ENCODE results near the gene ATF6. TPM values are rescaled to one million over a fixed set of nuclear protein-coding genes. Genes with fewer than 3 reads are reported as not detected.
"Not testable (repeated sequence)": the region's sequence is repeated elsewhere in the genome, so short reads cannot be mapped to it uniquely, and the experiment has no call there.

ATF6 gene
- total RNA-seq, 2 donors from 2014 or later = 17.5 to 24.9 TPM

GRCh38 chr1:161747801-161748200, 18.3 kb upstream of the ATF6 start:
- Mint-ChIP-seq H3K27me3 (peaks cover 4% of the 10 kb centered on the region), H3K9me3 (no peaks in the 10 kb centered on the region), H3K4me1 (peaks cover 30% of the 10 kb centered on the region), H3K36me3 (ENCODE audit: low read depth) (peaks cover 28% of the 10 kb centered on the region), H3K4me3 (peak overlapping the region; percentile 99), H3K27ac (no peak overlapping the region)
- no peak for ATAC-seq (replicated peaks)

GRCh38 chr1:161749509-161750407, 16.4 kb upstream of the ATF6 start, which contains the start of gene DUSP12:
TSS of gene DUSP12 (plus strand) at chr1:161749786. CDS start at chr1:161749802, 16 bp downstream.
- peaks cover 28% of the 10 kb centered on the region for H3K4me1 Mint-ChIP-seq
- H3K36me3 Mint-ChIP-seq (ENCODE audit: low read depth) = peaks cover 47% of the 10 kb centered on the region
- H3K27ac Mint-ChIP-seq = peak within 1 kb of the TSS; percentile 96
- peak; percentile 93 for ATAC-seq (replicated peaks)
- no peaks in the 10 kb centered on the region for H3K9me3 Mint-ChIP-seq
- peak within 1 kb of the TSS; percentile 99 for H3K4me3 Mint-ChIP-seq
- H3K27me3 Mint-ChIP-seq = peaks cover 4% of the 10 kb centered on the region

- H3K4me3 Mint-ChIP-seq = peak overlapping the region; percentile 55
- peaks cover 14% of the 10 kb centered on the region for H3K4me1 Mint-ChIP-seq
- ATAC-seq (replicated peaks) = peak; percentile 39
- H3K27me3 Mint-ChIP-seq = no peaks in the 10 kb centered on the region
- no peaks in the 10 kb centered on the region for H3K9me3 Mint-ChIP-seq
- peak overlapping the region; percentile 64 for H3K27ac Mint-ChIP-seq
- H3K36me3 Mint-ChIP-seq (ENCODE audit: low read depth) = peaks cover 20% of the 10 kb centered on the region
These were observed 2.5 kb upstream of the ATF6 start for GRCh38 chr1:161763522-161764098.

- H3K27me3 Mint-ChIP-seq = no peaks in the 10 kb centered on the region
- H3K36me3 Mint-ChIP-seq (ENCODE audit: low read depth) = peaks cover 20% of the 10 kb centered on the region
- H3K4me3 Mint-ChIP-seq = peak overlapping the region; percentile 97
- no peaks in the 10 kb centered on the region for H3K9me3 Mint-ChIP-seq
- ATAC-seq (replicated peaks) = no peak
- peaks cover 18% of the 10 kb centered on the region for H3K4me1 Mint-ChIP-seq
- H3K27ac Mint-ChIP-seq = peak overlapping the region; percentile 24
These were observed 2.3 kb downstream of the ATF6 start for GRCh38 chr1:161768461-161768860.

GRCh38 chr1:161768986-161769672, 3.0 kb downstream of the ATF6 start:
- Mint-ChIP-seq H3K9me3 (no peaks in the 10 kb centered on the region), H3K27me3 (no peaks in the 10 kb centered on the region), H3K4me1 (peaks cover 20% of the 10 kb centered on the region), H3K4me3 (peak overlapping the region; percentile 97), H3K27ac (no peak overlapping the region), H3K36me3 (ENCODE audit: low read depth) (peaks cover 20% of the 10 kb centered on the region)
- no peak for ATAC-seq (replicated peaks)

GRCh38 chr1:161769673-161770045, 3.5 kb downstream of the ATF6 start:
- H3K4me1 Mint-ChIP-seq = peaks cover 20% of the 10 kb centered on the region
- H3K27ac Mint-ChIP-seq; H3K4me3 Mint-ChIP-seq; ATAC-seq (replicated peaks); H3K9me3 Mint-ChIP-seq; H3K27me3 Mint-ChIP-seq: not testable (repeated sequence)
- peaks cover 20% of the 10 kb centered on the region for H3K36me3 Mint-ChIP-seq (ENCODE audit: low read depth)

GRCh38 chr1:161770250-161770649, 4.1 kb downstream of the ATF6 start:
- no peak for ATAC-seq (replicated peaks)
- no peak overlapping the region for H3K27ac Mint-ChIP-seq
- peaks cover 20% of the 10 kb centered on the region for H3K4me1 Mint-ChIP-seq
- H3K27me3 Mint-ChIP-seq = no peaks in the 10 kb centered on the region
- H3K36me3 Mint-ChIP-seq (ENCODE audit: low read depth) = peaks cover 20% of the 10 kb centered on the region
- H3K4me3 Mint-ChIP-seq = no peak overlapping the region
- H3K9me3 Mint-ChIP-seq = no peaks in the 10 kb centered on the region

- H3K9me3 Mint-ChIP-seq = no peaks in the 10 kb centered on the region
- peaks cover 18% of the 10 kb centered on the region for H3K36me3 Mint-ChIP-seq (ENCODE audit: low read depth)
- peaks cover 20% of the 10 kb centered on the region for H3K4me1 Mint-ChIP-seq
- H3K27ac Mint-ChIP-seq = no peak overlapping the region
- no peaks in the 10 kb centered on the region for H3K27me3 Mint-ChIP-seq
- peak; percentile 20 for ATAC-seq (replicated peaks)
- H3K4me3 Mint-ChIP-seq = no peak overlapping the region
These were observed 5.0 kb downstream of the ATF6 start for GRCh38 chr1:161771161-161771560.

GRCh38 chr1:161771973-161772372, 5.9 kb downstream of the ATF6 start:
- Mint-ChIP-seq H3K27ac (no peak overlapping the region), H3K4me1 (peaks cover 14% of the 10 kb centered on the region), H3K27me3 (no peaks in the 10 kb centered on the region), H3K9me3 (no peaks in the 10 kb centered on the region), H3K4me3 (no peak overlapping the region), H3K36me3 (ENCODE audit: low read depth) (peaks cover 9% of the 10 kb centered on the region)
- peak; percentile 42 for ATAC-seq (replicated peaks)

- Mint-ChIP-seq H3K27me3 (no peaks in the 10 kb centered on the region), H3K9me3 (no peaks in the 10 kb centered on the region), H3K27ac (no peak overlapping the region), H3K4me3 (no peak overlapping the region), H3K36me3 (ENCODE audit: low read depth) (peaks cover 7% of the 10 kb centered on the region), H3K4me1 (peaks cover 12% of the 10 kb centered on the region)
- peak; percentile 62 for ATAC-seq (replicated peaks)
These were observed 6.3 kb downstream of the ATF6 start for GRCh38 chr1:161772397-161772796.

GRCh38 chr1:161773791-161774190, 7.7 kb downstream of the ATF6 start:
- ATAC-seq (replicated peaks) = no peak
- Mint-ChIP-seq H3K27ac (no peak overlapping the region), H3K9me3 (no peaks in the 10 kb centered on the region)

GRCh38 chr1:161777261-161777660, 11.1 kb downstream of the ATF6 start:
- Mint-ChIP-seq H3K36me3 (ENCODE audit: low read depth) (peaks cover 32% of the 10 kb centered on the region), H3K27me3 (no peaks in the 10 kb centered on the region), H3K4me3 (no peak overlapping the region), H3K4me1 (peaks cover 11% of the 10 kb centered on the region), H3K9me3 (no peaks in the 10 kb centered on the region), H3K27ac (no peak overlapping the region)
- peak; percentile 30 for ATAC-seq (replicated peaks)

More at GRCh38 chr1:161773791-161774190, 7.7 kb downstream of the ATF6 start:
- Mint-ChIP-seq H3K4me3 (no peak overlapping the region), H3K4me1 (peaks cover 17% of the 10 kb centered on the region), H3K27me3 (no peaks in the 10 kb centered on the region), H3K36me3 (ENCODE audit: low read depth) (peaks cover 4% of the 10 kb centered on the region)

GRCh38 chr1:161778522-161778921, 12.4 kb downstream of the ATF6 start:
- no peak overlapping the region for H3K4me3 Mint-ChIP-seq
- ATAC-seq (replicated peaks) = no peak
- peaks cover 45% of the 10 kb centered on the region for H3K36me3 Mint-ChIP-seq (ENCODE audit: low read depth)
- no peaks in the 10 kb centered on the region for H3K27me3 Mint-ChIP-seq
- no peak overlapping the region for H3K27ac Mint-ChIP-seq
- no peaks in the 10 kb centered on the region for H3K9me3 Mint-ChIP-seq
- H3K4me1 Mint-ChIP-seq = peaks cover 16% of the 10 kb centered on the region

GRCh38 chr1:161779393-161779792, 13.3 kb downstream of the ATF6 start:
- Mint-ChIP-seq H3K27me3 (no peaks in the 10 kb centered on the region), H3K36me3 (ENCODE audit: low read depth) (peaks cover 54% of the 10 kb centered on the region), H3K4me1 (peaks cover 15% of the 10 kb centered on the region), H3K9me3 (no peaks in the 10 kb centered on the region), H3K4me3 (no peak overlapping the region), H3K27ac (no peak overlapping the region)
- ATAC-seq (replicated peaks) = no peak

All from activated T-helper 17 cell treated with anti-CD3 and anti-CD28 coated beads, Interleukin-2, amount 50 U/mL, for 72 hours (primary cell).